Fibroblast of pulmonary artery (primary cell): ENCODE data around the gene NRP1.

Experiments used
- DNase-seq: peaks from one replicate; pipeline ENCODE4 v3.0.0-alpha.2; 2010; ENCODE audit warnings: low read depth
- H3K4me3 ChIP-seq: replicated peaks from 2 replicates; pipeline ENCODE4 v1.5.1; 2011; ENCODE audit warnings: low read depth, mild to moderate bottlenecking, control low read depth, low read length, moderate library complexity
- CTCF ChIP-seq: IDR thresholded peaks from 2 replicates; pipeline ENCODE4 v1.5.1; 2011; ENCODE audit warnings: mild to moderate bottlenecking, control low read depth, low read length, inconsistent platforms; ENCODE audit errors: missing control alignments

Gene NRP1

GRCh38 chr10:33237736-33238624, 96.5 kb downstream of the NRP1 start:
- TF ChIP-seq CTCF = no peak
- no peak overlapping the region for H3K4me3 ChIP-seq
- DNase-seq = peak; percentile 90

GRCh38 chr10:33236916-33237315, 97.6 kb downstream of the NRP1 start:
- DNase-seq = no peak
- no peak overlapping the region for H3K4me3 ChIP-seq
- no peak for TF ChIP-seq CTCF

DNA sequence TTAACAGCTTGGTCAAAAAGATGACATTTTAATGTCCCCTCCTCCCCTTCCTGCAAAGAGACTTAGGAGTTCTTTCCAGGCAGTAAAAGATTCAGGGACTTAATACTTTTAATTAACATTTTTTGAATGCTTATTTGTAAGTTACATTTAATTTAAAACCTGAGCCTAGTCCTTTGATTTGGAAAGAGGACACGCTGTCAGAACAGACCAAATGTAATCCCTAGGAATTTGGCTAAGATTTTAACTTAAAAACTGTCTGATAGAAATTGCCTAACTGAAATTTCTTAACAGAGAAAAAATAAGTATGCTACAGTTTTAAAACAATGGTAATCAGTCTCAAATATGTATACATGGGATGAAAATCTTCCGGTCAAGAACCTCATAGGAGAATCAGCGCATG, 98.5 kb downstream of the NRP1 start:
- TF ChIP-seq CTCF = no peak
- no peak overlapping the region for H3K4me3 ChIP-seq
- DNase-seq = no peak

- H3K4me3 ChIP-seq = no peak overlapping the region
- TF ChIP-seq CTCF = no peak
- no peak for DNase-seq
These were observed 99.1 kb downstream of the NRP1 start for GRCh38 chr10:33235251-33235884.

- no peak for TF ChIP-seq CTCF
- no peak for DNase-seq
- H3K4me3 ChIP-seq = no peak overlapping the region
These were observed 99.6 kb downstream of the NRP1 start for GRCh38 chr10:33234831-33235237.

- no peak for TF ChIP-seq CTCF
- DNase-seq = no peak
- H3K4me3 ChIP-seq = no peak overlapping the region
These were observed 100.8 kb downstream of the NRP1 start for GRCh38 chr10:33233635-33234034.

DNA sequence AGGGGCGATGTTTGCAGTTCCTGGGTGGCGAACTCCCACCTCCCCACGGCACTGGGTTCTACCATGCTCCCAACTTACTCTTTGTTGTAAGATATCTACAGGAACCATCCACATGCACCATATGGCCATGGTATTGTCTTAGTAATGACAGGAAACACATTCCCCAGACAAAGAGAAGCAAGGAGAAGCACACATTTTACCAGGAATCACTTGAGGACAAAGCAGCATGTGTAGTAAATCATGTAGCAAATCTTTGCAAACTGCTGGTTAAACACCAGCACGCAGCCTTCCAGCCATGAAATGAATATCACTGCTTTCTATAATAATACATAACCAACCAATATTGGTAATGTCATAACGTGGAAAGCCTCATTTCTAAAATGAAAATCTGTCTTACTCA, 101.2 kb downstream of the NRP1 start:
- TF ChIP-seq CTCF = no peak
- no peak for DNase-seq
- H3K4me3 ChIP-seq = no peak overlapping the region
